Measurements from ENCODE around the gene MBL2.

The MBL2 gene

DNA sequence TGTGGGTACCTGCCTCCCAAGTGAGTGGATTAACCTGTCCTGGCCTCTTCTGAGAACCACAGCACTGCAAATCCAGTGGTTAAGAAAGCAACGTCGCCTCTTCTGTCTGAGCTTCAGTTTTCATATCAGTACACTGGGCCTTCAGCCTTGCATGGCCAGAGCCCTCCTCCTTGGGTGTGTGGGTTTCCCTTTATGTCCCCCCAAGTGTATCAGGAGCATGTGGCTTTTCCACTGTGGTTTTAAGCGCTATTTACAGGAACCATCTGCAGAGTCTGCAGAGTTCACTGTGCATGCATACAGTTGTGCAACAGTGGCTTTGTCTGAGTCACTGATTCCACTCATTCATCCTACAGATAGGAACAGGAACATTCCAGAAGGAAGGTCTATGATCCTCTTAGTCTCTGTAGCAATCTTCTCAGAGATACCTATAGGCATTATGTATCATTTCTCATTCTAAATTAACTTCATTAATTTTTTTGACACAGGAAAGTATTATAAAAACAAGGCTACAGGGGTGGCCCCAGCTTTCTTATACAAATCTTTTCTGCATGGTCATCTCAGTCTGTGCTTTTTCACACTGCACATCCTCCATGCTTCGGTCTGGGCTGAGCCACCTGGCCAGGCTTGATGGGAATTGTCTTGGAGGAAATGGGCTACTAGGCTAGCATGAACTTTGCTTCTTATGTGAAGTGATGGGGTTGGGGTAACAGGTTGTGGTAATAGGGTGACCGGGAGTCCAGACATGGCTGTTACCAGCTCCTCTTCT, 17.1 kb downstream of the MBL2 start:
- Histone ChIP-seq H3K4me2 (ENCODE audit: low read depth, low read length, poor library complexity, severe bottlenecking) (peak overlapping the region; percentile 46), H3F3A (ENCODE audit: low read depth) (no peaks in the 10 kb centered on the region), H4K20me1 (ENCODE audit: insufficient read depth, low read length, poor library complexity, severe bottlenecking) (no peaks in the 10 kb centered on the region), H3K4me1 (ENCODE audit: insufficient read depth, low read length, poor library complexity, severe bottlenecking) (peaks cover 13% of the 10 kb centered on the region), H2AFZ (ENCODE audit: low read length) (peak overlapping the region; percentile 73; the same call in 1 of the 2 replicates), H3K27me3 (ENCODE audit: insufficient read depth, low read length, poor library complexity, severe bottlenecking) (no peaks in the 10 kb centered on the region), H3K36me3 (ENCODE audit: insufficient read depth, low read length) (no peaks in the 10 kb centered on the region), H3K79me2 (ENCODE audit: insufficient read depth, low read length) (no peaks in the 10 kb centered on the region), H3K9ac (ENCODE audit: low read depth, low read length, poor library complexity, severe bottlenecking) (peak overlapping the region; percentile 13), H3K9me3 (ENCODE audit: insufficient read depth, low read depth, low read length) (no peaks in the 10 kb centered on the region), H3K4me3 (ENCODE audit: low read length, poor library complexity, severe bottlenecking) (peak overlapping the region; percentile 59), H3K9me2 (replicated peaks; ENCODE audit: low read depth, low read length) (no peaks in the 10 kb centered on the region)
- TF ChIP-seq EZH2phosphoT487 (IDR thresholded peaks at IDR 0.05; ENCODE audit: borderline replicate concordance) = no peak
- TF ChIP-seq, protein P1, sequence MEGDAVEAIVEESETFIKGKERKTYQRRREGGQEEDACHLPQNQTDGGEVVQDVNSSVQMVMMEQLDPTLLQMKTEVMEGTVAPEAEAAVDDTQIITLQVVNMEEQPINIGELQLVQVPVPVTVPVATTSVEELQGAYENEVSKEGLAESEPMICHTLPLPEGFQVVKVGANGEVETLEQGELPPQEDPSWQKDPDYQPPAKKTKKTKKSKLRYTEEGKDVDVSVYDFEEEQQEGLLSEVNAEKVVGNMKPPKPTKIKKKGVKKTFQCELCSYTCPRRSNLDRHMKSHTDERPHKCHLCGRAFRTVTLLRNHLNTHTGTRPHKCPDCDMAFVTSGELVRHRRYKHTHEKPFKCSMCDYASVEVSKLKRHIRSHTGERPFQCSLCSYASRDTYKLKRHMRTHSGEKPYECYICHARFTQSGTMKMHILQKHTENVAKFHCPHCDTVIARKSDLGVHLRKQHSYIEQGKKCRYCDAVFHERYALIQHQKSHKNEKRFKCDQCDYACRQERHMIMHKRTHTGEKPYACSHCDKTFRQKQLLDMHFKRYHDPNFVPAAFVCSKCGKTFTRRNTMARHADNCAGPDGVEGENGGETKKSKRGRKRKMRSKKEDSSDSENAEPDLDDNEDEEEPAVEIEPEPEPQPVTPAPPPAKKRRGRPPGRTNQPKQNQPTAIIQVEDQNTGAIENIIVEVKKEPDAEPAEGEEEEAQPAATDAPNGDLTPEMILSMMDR (conservative IDR thresholded peaks at IDR 0.05; ENCODE audit: low read length) = no peak

DNA sequence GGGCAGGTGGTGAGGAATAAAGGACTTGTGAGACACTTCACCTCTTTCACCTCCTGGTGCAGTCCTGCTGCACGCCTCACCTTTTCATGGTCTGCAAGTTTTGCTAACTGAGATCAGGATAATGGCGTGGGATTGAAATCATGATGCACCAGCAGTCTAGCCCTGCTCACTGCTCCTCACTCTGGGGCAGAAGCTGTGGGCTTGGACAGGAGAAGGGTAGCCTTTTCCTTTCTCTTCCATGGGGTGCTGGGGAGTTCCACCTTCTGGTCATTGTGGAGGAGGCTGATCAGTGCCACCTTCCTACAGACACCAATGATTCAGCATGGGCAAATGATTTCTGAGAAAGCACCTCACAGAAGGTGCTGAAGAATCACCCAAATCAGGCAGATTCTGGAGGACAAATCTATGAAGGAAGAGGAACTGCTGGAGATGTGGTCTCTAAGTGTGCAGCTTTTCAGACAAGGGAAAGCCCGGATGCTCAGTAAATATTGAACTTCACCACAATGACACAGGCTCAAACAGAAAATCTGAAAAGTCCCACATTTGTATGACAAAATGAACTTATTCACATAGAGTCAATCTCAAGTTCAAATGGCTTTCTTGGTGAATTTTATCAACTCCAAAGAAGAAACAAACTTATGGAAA, 19.7 kb downstream of the MBL2 start:
- no peak overlapping the region for H2AFZ ChIP-seq (ENCODE audit: low read length)
- H3K9ac ChIP-seq (ENCODE audit: low read depth, low read length, poor library complexity, severe bottlenecking) = no peak overlapping the region
- no peaks in the 10 kb centered on the region for H3K79me2 ChIP-seq (ENCODE audit: insufficient read depth, low read length)
- no peak overlapping the region for H3K4me2 ChIP-seq (ENCODE audit: low read depth, low read length, poor library complexity, severe bottlenecking)
- TF ChIP-seq EZH2phosphoT487 (IDR thresholded peaks at IDR 0.05; ENCODE audit: borderline replicate concordance) = no peak
- TF ChIP-seq, protein P1 (conservative IDR thresholded peaks at IDR 0.05; ENCODE audit: low read length) = no peak
- H3K36me3 ChIP-seq (ENCODE audit: insufficient read depth, low read length) = no peaks in the 10 kb centered on the region
- H3K9me3 ChIP-seq (ENCODE audit: insufficient read depth, low read depth, low read length) = no peaks in the 10 kb centered on the region
- no peak overlapping the region for H3K4me3 ChIP-seq (ENCODE audit: low read length, poor library complexity, severe bottlenecking)
- H3K27me3 ChIP-seq (ENCODE audit: insufficient read depth, low read length, poor library complexity, severe bottlenecking) = no peaks in the 10 kb centered on the region
- no peaks in the 10 kb centered on the region for H4K20me1 ChIP-seq (ENCODE audit: insufficient read depth, low read length, poor library complexity, severe bottlenecking)
- H3K4me1 ChIP-seq (ENCODE audit: insufficient read depth, low read length, poor library complexity, severe bottlenecking) = peaks cover 13% of the 10 kb centered on the region
- no peaks in the 10 kb centered on the region for H3F3A ChIP-seq (ENCODE audit: low read depth)
- no peaks in the 10 kb centered on the region for H3K9me2 ChIP-seq (replicated peaks; ENCODE audit: low read depth, low read length)

- Histone ChIP-seq H2AFZ (ENCODE audit: low read length) (no peak overlapping the region), H3F3A (ENCODE audit: low read depth) (no peaks in the 10 kb centered on the region), H3K9me3 (ENCODE audit: insufficient read depth, low read depth, low read length) (no peaks in the 10 kb centered on the region), H3K36me3 (ENCODE audit: insufficient read depth, low read length) (no peaks in the 10 kb centered on the region), H3K9ac (ENCODE audit: low read depth, low read length, poor library complexity, severe bottlenecking) (no peak overlapping the region), H3K4me2 (ENCODE audit: low read depth, low read length, poor library complexity, severe bottlenecking) (no peak overlapping the region), H4K20me1 (ENCODE audit: insufficient read depth, low read length, poor library complexity, severe bottlenecking) (no peaks in the 10 kb centered on the region), H3K79me2 (ENCODE audit: insufficient read depth, low read length) (no peaks in the 10 kb centered on the region), H3K9me2 (replicated peaks; ENCODE audit: low read depth, low read length) (no peaks in the 10 kb centered on the region), H3K4me1 (ENCODE audit: insufficient read depth, low read length, poor library complexity, severe bottlenecking) (peaks cover 13% of the 10 kb centered on the region), H3K4me3 (ENCODE audit: low read length, poor library complexity, severe bottlenecking) (no peak overlapping the region), H3K27me3 (ENCODE audit: insufficient read depth, low read length, poor library complexity, severe bottlenecking) (no peaks in the 10 kb centered on the region)
- no peak for TF ChIP-seq EZH2phosphoT487 (IDR thresholded peaks at IDR 0.05; ENCODE audit: borderline replicate concordance)
- TF ChIP-seq, protein P1 (conservative IDR thresholded peaks at IDR 0.05; ENCODE audit: low read length) = no peak
Observed at GRCh38 chr10:52752261-52752660, 20.3 kb downstream of the MBL2 start.
